Islet of Langerhans (tissue), 1 donor: ENCODE measurements around the gene KCNJ10.

Experiments used
- FAIRE-seq: peaks from one replicate; lab custom pipeline; 2011; peaks lifted over from hg19 to GRCh38; lab: Jason Lieb, UNC

Gene KCNJ10

DNA sequence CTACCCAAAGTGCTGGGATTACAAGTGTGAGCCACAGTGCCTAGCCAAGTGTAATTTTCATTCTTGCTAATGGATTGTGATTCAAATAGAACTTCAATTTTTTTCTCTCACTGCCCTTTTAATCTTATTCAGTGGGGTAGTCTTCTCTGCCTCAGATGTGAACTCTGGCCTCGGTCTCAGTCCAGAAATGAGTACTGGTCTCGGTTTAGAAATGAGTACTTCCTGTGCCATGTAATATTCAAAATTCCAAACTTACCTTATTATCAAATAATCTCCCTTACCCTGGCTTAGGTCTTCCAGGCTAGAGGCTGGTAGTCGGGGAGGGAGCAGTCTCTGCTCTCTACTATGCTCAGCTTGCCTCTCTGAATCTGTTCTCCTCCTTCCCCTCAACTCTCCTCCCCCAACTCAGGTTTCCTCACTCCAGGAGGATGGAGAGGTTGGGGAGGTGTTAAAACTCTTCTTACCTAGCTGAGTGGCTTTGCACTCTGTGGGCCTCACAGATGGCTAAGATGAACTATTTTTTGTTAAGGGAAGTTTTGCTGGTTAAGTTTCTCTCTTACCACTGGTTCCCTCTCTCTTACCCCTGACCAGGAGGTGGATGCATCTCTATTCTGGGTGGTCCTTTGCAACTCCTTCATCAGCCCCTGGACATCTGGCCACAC, 111.1 kb downstream of the KCNJ10 start:
- no peak for FAIRE-seq

DNA sequence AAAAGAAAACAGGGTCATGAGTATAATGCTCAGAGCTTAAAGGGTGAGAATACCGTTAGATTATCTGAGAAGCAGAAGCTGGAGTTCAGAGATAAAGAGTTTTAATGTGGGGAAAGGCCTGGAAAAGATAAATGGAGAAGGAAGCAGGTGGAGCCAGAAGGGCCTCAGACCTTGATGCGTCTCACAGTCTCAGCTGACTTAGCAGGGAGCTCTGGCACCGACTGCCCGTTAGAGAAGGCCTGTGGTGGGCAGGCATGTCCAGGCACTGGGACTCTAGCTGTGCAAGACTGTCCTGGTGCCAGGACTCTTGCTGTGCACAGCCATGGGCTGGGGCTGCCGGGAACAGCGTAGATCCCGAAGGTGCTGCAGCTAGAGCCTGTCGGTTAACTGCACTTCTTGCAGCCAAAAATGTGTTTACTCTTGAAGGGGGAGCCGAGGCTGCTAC, 112.1 kb downstream of the KCNJ10 start:
- no peak for FAIRE-seq

GRCh38 chr1:159955456-159955855, 114.5 kb downstream of the KCNJ10 start:
- FAIRE-seq: no peak

GRCh38 chr1:159953536-159954515, 116.1 kb downstream of the KCNJ10 start, which contains the start of gene SLAMF9:
TSS of gene SLAMF9 (minus strand) at chr1:159954237. CDS start at chr1:159954137, 100 bp downstream.
- FAIRE-seq: no peak

GRCh38 chr1:159952932-159953331, 117.0 kb downstream of the KCNJ10 start:
- no peak for FAIRE-seq

DNA sequence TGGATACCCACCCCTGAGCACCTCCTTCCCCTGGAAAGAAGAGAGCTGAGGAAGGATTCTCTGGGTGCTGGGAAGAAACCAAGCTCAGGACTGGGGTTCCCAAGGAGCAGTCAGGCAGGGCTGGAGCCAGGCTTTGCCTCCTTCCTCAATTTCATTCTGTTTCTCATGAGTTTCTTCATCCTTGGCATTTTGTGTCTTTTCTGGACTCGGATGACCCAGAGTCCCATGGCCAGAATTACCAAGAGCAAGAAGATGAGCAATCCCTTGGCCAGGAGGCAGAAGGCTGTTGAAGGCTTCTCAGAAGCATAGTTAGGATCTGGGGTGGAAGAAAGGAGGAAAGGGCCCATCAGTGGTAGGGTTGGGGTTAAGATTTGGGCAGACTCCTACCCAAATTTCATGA, 118.4 kb downstream of the KCNJ10 start:
- FAIRE-seq: no peak

- no peak for FAIRE-seq
Observed at GRCh38 chr1:159951016-159951415, 118.9 kb downstream of the KCNJ10 start.

GRCh38 chr1:159949981-159950381, 120.0 kb downstream of the KCNJ10 start:
- FAIRE-seq: no peak

DNA sequence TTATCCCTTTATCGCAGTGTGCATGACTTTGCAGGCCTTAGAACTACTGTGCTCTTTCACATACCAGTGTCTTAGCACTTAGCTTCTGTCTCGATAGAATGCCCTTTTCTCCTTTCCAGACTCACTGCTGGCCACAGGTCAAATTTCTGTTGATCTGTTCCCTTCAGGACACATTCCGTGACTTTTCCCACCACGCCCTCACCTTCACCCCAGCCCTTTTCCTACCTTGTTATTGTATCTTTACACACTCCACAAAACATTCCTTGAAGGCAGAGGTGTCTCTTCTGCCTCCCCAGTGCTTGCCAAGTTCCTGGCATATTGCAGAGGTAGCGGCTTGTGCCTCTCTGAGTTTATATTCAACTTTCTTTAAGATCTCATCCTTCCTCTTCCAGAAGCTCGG, 120.8 kb downstream of the KCNJ10 start:
- no peak for FAIRE-seq
